ENCODE results near the gene ERO1B.
"Not testable (repeated sequence)": the region's sequence is repeated elsewhere in the genome, so short reads cannot be mapped to it uniquely, and the experiment has no call there.

The ERO1B gene

DNA sequence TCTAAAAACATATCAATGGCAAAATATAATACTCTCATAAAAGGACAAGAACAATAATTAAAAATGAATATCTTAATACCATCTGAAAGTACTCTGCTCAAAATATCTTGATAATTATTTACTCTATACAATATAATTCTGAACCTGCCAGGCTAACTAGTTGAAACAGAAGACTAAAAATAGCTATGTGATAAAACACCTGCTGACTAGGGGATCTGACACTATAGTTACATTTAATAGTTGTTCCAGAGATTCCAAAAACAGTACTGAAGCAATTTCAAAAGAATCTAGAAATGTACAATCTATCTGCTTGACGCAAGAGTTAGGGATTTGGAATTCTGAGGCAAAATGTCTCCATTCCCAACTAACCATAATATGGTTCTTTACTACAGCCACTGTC is 30.2 kb downstream of the ERO1B start:
- no peak for DNase-seq (ENCODE audit: low read depth)

DNA sequence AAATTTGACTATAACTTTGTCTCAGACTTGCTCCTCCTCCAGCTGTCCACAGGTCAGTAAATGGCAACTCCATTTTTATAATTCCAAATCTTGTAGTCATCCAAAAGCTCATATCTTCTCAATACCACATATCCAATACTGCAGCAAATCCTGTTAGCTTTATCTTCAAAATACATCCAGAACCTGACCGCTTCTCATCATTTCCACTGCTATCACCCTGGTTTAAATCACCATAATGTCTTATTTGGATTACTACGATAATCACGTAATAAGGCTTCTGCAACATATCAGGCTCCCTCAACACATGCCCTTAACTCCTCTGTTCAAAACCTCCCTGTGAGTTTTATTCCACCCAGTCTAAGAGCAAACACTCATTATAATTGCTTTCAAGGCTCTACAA is 34.5 kb downstream of the ERO1B start:
- no peak for DNase-seq (ENCODE audit: low read depth)

DNA sequence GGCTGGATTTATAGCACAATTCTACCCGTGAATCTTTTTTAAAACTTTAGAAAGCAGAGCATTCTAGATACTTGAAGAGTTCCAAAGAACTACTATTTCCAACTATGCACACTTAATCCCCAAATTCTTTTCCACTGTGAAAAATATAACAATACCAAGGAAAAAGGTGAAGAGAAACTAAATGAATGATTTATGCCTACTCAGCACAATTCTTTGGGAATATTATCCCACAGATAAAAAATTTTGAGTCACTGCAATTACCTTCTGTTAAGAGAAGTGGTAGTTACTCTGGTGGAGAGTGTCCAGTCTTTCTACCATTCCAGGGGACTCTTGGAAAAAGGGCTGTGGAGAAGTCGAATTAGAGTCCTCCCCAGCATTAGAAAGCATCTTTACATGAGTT is 39.2 kb downstream of the ERO1B start:
- no peak for DNase-seq (ENCODE audit: low read depth)

DNA sequence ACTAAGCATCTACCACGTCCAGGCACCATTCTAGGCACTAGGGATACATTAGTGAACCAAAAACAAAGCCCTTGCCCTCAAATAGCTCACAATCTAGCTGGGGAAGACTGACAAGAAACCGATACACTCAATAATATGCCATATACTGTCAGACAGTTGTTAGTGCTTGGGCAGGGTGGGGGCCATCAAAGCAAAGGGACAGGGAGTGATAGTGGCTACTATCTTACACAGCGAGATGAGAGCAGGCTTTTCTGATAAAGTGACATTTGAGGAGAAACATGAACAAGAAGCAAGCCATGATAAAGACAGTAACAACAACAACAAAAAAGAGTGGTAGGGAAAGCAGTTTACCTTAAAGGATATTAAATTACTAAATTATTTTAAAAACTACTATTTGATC is 41.1 kb downstream of the ERO1B start:
- no peak for DNase-seq (ENCODE audit: low read depth)

DNA sequence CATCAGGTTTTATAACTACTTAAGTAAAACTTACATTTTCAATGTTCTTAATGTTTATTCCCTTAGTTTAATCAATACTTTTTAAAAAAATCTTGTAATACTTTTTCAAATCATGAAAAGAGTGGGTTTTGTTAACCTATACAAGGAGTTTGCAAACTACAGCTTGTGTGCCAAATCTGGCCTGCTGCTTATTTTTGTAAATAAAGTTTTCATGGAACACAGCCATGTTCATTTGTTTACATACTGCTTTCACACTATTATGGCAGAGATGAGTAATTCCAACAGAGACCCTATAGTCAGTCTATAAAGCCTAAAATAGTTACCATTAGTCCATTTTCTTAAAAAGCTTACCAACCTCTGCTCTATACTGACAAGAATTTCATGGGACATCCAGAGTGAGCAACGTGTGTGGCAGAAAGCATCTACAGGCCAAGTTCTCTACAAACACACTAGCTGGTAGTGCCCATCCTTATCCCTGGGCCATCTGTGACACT is 42.6 kb downstream of the ERO1B start:
- no peak for DNase-seq (ENCODE audit: low read depth)

DNA sequence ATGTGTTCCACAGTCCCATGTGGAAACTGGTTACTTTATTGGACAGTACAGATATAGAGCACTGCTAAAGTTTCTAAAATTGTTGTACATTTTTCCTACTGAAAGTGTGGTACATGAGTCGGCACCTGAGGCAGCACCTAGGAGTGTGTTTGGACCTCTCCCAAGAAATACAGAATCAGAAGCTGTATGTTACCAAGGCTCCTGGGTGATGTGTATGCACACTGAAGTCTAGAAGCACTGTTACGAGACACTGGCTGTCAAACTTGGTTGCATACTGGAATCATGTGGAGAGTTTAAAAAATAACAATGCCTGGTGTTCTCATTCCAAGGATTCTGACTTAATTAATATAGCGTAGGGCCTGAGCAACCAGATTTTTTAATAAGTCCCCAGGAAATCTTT is 46.6 kb downstream of the ERO1B start:
- no peak for DNase-seq (ENCODE audit: low read depth)

DNA sequence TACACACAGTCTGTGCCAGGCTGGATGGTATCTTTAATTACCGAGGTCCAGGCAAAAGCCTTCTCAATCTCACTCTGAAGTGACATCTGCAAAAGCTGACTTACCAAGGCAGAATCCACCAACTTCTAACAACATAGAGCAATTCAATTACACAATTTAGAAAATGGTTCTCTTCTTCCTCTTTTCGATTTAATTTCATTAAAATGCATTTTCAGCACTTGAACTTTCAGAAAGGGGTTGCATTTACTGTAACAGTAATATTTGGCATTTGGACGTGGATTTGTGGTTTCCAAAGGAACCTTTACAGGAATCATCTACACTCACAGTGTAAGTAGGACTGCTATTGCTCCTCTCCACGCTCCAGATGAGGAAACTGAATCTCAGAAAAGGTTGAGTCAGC is 53.3 kb downstream of the ERO1B start:
- DNase-seq (ENCODE audit: low read depth), result no peak

DNA sequence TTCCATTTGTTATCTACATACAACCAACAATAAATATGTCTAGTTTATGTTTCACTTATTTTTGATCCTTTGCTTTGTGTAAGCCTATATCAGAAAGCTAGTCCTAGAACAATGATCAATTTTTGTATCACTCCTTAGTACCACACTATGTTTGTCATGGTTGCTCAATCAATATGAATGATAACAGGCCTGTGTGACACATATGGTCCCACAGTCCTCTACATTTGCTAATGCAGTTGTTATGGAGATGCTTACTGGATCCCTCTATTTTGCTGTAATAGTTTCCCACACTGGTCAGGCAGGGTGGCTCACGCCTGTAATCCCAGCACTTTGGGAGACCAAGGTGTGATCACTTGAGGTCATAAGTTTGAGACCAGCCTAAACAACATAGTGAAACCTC is 59.1 kb downstream of the ERO1B start:
- no peak for DNase-seq (ENCODE audit: low read depth)

DNA sequence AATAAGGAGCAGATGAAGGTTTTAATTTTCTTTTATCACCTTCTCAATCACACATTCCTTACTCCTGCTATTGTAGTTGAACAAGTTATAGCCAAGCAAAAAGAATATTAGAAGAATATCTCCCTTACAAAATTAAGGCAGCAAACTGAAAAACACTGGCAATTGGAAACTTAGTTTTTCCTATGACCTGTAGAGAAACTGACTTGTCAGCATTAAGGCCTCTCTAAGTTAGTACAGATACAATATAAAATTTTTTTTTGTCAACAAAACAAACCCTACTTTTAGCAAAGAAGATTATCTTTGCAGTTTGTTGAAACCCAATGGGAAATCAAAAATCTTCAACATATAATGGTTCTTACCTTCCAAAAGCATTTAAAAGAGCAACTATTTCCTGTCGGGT is 61.3 kb downstream of the ERO1B start:
- no peak for DNase-seq (ENCODE audit: low read depth)

DNA sequence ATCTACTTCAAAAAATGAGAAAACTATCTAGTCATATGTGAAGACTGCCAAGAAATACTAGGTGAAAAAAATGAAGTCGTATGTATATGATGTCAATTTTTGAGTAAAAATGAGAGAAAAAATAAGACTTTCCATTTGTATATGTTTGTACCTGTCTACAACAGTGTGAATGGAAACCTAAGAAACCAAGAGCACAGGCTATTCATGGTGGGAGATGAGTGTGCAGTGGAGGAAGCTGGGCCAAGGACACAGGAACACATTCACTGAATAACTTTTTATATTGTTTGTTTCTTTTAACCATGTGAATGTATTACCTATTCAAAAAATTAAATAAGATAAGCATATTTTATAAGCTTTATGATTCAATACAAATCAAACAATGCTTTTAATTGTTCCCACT is 67.0 kb downstream of the ERO1B start:
- DNase-seq (ENCODE audit: low read depth), result no peak

DNA sequence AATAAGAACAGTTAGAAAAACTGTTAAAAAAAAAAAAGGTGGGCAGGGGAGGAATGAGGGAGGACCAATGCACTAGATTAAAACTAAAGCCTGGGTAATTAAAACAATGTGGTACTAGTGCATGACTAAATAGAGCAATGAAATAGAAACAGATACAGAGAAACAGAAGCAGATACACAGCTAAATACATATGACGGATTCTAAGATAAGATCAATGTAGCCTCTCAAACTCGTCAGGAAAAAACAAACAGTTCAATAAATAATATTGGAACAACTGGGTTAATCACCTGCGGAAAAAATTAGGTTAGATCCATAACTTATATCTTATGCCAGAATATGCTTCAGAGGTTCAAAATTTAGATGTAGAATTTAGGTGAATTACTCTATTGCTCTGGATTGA is 68.2 kb downstream of the ERO1B start:
- no peak for DNase-seq (ENCODE audit: low read depth)

DNA sequence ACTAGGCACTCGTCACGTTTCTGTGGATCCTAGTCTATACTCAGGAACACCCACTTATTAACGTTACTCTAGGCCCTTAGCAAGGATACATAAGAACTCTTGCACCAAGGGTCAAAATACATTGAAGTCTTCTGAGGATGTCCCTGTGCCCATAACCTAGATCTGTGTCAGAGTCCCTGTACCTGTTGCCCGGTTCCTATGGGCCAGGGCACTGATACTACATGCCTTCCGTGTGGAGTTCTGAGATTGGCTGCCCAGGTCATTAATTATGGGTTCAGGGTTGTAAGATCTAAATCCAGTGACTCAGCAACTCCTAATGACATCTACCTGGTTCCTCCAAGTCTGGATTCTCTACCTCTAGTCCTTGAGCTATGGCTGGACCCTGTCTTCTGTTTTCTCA is 69.9 kb downstream of the ERO1B start:
- no peak for DNase-seq (ENCODE audit: low read depth)

DNA sequence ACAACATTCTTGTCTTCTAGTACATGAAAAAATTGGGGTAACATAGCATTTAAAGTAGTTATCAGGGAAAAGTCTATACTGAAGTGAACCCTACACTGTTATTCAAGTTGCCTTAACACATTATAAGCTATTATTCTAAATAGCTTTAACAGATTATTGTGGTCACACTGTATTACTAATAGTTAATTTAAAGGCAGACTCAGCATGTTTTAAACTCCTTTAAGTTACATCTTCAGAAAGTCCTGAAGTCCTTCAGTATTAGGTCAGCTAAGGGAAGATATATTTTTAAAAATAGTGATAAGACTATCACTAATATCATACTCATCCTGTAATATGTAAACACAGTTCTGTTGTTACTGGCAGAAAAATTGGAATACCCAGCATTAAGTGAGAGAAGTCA is 72.0 kb downstream of the ERO1B start:
- no peak for DNase-seq (ENCODE audit: low read depth)

DNA sequence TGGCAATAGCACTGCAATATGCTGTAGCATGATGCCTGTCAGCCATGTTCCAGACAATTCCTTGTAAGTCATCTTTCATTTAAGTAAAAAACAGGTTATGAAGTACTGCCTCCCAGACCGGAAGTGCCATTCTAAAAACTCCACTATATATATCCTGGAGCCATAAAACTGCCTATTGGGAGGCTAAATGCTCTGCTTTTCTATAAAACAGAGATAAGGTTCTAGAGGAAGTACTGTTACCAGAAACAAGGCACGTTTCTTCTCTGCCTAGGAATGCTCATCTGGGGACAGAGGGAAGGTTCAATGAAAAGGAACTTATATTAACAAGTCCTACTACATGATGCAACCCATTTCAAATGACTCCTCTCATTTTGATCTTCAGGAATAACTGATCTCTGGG is 72.6 kb downstream of the ERO1B start:
- no peak for DNase-seq (ENCODE audit: low read depth)

DNA sequence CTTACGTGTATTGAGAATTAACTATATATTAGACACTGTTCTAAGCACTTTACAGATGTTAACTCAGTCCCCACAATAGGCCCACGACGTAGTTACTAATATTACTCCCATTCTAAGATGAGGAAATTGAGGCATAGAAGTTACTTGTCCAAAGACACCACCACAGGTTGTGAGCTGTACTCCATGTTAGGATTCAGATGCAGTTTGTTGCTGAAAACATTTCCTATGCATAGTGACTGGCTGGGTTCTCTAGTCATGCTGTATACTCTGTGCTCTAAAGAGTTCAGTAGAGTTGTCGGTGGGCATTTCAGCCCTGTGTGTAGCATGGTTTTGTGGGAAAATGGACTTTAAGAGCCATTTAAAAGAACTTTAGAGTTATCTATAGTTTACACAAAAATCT is 74.2 kb downstream of the ERO1B start:
- DNase-seq (ENCODE audit: low read depth), result no peak

DNA sequence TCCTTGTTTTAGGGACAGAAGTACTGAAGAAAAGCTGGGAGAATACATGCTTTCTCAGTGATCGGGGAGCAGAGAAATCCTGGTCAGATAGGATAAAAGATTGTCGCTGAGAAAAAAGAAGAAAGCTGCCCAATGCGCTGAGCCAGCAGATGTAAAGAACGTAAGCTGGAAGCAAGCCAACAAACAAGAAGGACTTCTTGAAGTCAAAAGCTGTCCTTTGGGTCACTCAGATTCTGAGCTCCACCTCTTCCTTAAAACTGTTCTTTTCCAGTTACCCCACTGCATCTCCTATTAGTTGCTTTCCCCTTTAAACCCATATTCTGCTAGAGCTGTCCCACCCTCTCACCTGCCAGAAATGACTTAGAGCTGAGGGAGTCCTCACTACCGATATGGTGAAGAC is 74.6 kb downstream of the ERO1B start:
- no peak for DNase-seq (ENCODE audit: low read depth)

DNA sequence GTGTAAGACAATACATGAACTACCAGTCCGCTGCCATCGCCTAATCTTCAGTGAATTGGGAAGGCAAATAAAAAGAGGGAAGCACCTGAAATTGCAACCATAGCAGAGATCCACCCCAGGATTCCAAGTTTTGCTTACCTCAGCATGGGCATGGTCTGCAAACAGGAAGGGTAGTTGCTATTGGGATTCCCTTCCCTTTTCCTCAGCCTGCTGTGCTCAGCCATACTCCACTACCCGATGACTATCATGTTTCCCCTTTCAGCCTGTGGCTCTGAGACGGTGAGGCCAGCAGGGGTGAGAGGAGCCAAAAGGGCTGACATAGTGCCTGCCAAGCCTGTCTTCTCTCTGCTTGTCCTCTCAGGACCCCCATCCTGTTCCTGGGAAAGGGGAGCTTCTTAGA is 75.2 kb downstream of the ERO1B start:
- DNase-seq (ENCODE audit: low read depth), result no peak

DNA sequence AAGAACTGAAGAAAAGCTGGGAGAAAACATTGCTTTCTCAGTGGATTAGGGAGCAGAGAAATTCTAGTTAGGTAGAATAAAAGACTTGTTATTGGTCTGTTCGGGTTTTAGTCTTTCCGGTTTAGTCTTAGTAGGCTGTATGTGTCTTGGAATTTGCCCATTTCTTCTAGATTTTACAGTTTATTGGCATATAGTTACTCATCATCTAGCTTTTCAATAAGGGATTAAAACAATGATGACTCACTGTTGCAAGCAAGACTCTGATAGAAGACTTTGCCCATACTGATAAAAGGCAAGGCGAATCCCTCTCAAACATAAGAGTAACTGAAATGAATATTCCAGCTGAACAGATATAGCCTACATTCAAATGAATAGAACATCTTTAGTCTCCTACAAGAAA is 77.1 kb downstream of the ERO1B start:
- no peak for DNase-seq (ENCODE audit: low read depth)

DNA sequence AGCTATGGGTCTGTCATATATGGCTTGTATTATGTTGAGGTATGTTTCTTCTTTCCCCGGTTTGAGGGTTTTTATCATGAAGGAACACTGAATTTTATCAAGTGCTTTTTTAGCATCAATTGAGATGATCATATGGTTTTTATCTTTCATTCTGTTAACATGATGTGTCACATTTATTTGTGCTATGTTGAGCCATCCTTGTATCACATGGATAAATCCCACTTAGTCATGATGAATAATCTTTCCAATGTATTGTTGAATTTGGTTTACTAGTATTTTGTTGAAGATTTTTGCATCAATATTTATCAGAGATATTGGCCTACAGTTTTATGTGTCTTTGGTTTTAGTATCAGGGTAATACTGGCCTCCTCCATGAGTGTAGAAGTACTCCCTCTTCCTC is 77.7 kb downstream of the ERO1B start:
- no peak for DNase-seq (ENCODE audit: low read depth)

DNA sequence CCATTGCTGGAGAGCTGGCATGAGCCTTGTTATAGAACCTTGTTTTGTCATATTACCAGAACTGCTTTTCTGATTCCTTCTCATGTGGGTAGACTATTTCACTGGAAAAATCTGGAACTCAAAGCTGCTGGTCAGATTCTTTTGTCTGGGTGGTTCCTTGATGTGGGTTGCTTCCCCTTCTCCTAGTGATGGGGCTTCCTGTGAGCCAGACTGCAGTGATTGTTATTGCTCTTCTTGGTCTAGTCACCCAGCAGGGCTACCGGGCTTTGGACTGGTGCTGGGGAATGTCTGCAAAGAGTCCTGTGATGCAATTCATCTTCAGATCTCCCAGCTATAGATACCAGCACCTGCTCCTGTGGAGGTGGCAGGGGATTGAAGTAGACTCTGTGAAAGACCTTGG is 80.0 kb downstream of the ERO1B start:
- no peak for DNase-seq (ENCODE audit: low read depth)

DNA sequence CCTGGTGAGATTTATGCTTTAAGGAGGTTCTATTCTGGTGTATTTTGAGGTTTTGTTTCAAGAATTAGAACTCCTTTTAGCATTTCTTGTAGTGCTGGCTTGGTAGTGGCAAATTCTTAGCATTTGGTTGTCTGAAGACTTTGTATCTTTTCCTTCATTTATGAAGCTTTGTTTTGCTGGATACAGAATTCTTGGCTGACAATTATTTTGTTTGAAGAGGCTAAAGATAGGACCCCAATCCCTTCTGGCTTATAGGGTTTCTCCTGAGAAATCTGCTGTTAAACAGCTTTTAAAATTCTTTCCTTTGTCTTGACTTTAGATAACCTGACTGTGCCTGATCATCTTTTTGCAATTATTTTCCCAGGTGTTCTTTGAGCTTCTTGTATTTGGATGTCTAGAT is 80.8 kb downstream of the ERO1B start:
- DNase-seq (ENCODE audit: low read depth), result no peak

DNA sequence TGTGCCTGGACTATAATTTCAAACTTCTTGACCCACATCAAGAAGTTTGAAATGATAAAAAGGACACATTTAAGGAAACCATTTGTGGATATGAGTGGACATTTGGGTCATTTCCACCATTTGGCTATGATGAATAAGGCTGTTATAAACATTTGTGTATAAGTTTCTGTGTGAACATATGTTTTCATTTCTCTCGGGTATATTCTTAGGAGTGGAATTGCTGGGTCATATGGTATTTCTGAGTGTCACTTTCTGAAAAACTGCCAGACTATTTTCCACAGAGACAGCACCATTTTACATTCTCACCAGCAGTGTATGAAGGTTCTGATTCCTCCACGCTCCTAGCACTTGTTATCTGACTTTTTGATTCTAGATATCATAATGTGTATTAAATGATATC is 88.6 kb downstream of the ERO1B start:
- no peak for DNase-seq (ENCODE audit: low read depth)

DNA sequence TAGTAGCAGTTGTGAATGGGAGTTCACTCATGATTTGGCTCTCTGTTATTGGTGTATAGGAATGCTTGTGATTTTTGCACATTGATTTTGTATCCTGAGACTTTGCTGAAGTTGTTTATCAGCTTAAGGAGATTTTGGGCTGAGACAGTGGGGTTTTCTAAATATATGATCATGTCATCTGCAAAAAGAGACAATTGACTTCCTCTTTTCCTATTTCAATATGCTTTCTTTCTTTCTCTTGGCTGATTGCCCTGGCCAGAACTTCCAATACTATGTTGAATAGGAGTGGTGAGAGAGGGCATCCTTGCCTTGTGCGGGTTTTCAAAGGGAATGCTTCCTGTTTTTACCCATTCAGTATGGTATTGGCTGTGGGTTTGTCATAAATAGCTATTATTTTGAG is 93.7 kb downstream of the ERO1B start:
- DNase-seq (ENCODE audit: low read depth), result not testable (repeated sequence)

DNA sequence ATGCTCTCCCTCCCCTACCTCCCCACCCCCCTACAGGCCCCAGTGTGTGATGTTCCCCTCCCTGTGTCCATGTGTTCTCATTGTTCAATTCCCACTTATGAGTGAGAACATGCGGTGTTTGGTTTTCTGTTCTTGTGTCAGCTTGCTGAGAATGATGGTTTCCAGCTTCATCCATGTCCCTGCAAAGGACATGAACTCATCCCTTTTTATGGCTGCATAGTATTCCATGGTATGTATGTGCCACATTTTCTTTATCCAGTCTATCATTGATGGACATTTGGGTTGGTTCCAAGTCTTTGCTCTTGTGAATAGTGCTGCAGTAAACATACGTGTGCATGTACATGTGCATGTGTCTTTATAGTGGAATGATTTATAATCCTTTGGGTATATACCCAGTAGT is 95.3 kb downstream of the ERO1B start:
- not testable (repeated sequence) for DNase-seq (ENCODE audit: low read depth)

DNA sequence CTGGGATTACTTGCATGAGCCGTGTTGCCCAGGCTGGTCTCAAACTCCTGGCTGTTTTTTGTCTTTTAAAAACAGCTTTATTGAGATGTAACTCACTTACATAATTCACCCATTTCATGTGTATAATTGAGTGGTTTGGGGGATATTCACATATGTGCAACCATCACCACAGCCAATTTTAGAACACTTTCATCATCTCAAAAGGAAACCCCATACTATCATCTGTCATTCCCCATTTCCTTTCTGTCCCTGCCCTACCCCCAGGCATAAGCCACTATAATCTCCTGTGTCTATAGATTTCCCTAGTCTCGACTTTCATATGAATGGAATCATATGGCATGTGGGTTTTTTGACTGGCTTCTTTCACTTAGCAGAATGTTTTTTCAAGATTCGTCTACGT is 96.1 kb downstream of the ERO1B start:
- no peak for DNase-seq (ENCODE audit: low read depth)

All from GM04504 (cell line).